NCI-H2171 (cell line): Measurements from ENCODE around the gene EPHB3.

Experiments
- DNase-seq: peaks from one replicate; lab custom pipeline; 2025; lab: John Stamatoyannopoulos, UW

EPHB3 gene

GRCh38 chr3:184543843-184544512 lies 17.6 kb upstream of the EPHB3 start:
- DNase-seq: peak; percentile 67

GRCh38 chr3:184544513-184544861 lies 17.1 kb upstream of the EPHB3 start:
- DNase-seq: no peak

GRCh38 chr3:184545769-184546168 lies 15.8 kb upstream of the EPHB3 start:
- no peak for DNase-seq

DNA sequence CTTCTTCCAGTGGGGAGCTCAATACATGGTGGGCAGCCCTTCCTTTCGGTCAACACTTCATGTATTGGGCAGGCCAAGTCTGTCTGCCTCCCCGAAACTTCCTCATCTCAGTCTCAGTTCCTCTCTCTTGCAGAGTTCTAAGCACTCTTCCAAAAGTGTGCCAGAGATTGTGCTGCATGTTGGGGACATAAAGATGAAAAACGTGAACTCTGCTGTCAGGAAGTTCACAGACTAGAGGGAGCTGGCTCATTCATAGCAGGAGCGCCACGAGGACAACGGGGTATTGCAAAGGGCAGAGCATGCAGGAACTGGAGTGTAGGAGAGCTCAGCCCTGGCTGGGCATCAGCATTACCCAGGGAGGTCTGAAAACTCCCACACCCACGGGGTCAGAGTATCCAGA lies 15.3 kb upstream of the EPHB3 start:
- DNase-seq: no peak

GRCh38 chr3:184549796-184550577 lies 11.6 kb upstream of the EPHB3 start:
- no peak for DNase-seq

DNA sequence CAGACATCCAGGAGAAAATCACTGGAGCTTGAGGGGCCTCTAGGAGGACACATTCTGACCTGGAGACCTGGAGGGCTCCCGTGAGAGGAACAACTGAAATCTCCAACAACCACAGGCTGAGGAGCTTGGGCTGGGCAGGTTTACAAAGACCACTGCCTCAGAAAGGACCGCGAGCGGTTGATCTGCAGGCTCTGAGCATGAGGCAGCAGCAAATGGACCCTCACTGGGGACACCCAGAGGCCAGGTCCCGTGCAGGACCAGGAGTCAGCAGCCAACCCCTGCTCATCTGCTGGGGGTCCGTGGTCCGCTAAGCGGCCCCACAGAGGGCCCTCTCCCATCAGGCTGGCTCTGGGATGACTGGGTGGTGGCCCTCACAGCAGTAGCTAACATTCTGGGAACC lies 10.5 kb upstream of the EPHB3 start:
- no peak for DNase-seq

DNA sequence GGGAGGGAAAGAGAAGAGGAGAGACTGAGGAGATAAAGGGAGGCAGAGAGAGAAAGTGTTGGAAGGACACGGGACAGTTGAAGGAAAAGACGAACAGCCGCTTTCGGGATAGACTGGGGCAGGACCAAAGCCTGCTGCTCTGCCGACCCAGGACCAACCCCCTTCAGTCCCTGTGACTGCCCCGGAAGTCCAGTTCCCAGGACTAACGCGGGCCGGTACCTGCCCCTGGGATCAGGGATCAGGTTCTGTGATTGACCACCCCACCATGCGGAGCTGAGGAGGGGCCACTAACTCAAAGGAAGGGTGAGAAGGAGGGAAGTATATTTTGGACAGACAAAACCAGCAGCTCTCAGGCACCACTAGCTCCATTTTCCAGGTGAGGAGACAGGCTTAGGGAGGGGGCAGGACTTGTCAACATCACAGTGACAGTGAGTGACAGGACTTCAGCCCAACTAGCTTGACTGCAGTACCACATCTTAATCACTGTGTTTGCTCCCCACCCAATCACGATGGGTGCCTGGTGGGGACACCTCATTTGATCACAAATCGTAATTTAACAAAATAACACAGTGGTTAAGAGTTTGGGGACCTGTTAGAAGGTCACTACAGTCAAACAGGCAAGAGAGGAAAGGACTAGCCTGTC lies 9.8 kb upstream of the EPHB3 start:
- no peak for DNase-seq

DNA sequence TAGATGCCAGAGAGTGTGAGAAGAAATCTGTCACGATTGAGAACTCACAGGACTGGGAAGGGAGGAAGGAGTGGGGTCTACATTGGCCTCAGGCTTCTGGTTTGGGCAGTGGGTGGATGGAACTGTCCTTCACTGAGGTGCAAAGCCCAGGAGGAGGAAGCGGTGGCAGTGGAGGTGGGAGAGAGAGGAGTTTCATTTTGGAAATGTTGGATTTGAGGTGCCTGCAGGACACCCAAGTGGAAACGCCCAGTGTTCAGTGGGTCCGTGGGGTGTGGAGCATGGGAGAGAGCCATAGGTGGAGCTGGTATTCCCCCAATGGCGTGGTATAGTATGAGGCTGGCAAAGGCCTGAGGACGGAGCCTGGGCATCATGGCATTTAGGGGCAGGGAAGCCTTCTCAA lies 9.3 kb upstream of the EPHB3 start:
- no peak for DNase-seq

GRCh38 chr3:184552863-184553262 lies 8.7 kb upstream of the EPHB3 start:
- no peak for DNase-seq

GRCh38 chr3:184553385-184553784 lies 8.2 kb upstream of the EPHB3 start:
- DNase-seq: no peak

DNA sequence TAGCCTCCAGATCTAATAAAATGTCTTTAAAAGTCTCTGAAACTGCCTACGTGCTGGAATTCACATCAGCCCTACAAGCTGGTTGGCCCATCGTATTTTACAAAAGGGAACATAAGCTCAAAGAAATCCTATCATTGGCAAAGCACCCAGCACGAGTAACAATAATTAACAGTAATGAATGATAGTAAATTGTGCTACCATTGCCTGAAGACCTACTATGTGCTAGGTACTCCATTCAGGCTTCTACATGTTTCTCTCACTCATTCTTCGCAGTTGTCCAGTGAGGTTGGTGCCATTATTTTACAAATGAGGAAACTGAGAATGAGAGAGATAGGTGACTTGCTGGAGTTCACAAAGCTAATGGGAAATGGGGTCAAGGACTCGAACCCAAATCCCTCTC lies 7.1 kb upstream of the EPHB3 start:
- no peak for DNase-seq

GRCh38 chr3:184556582-184557347 lies 4.8 kb upstream of the EPHB3 start:
- DNase-seq: no peak

GRCh38 chr3:184557348-184557950 lies 4.1 kb upstream of the EPHB3 start:
- DNase-seq: no peak

DNA sequence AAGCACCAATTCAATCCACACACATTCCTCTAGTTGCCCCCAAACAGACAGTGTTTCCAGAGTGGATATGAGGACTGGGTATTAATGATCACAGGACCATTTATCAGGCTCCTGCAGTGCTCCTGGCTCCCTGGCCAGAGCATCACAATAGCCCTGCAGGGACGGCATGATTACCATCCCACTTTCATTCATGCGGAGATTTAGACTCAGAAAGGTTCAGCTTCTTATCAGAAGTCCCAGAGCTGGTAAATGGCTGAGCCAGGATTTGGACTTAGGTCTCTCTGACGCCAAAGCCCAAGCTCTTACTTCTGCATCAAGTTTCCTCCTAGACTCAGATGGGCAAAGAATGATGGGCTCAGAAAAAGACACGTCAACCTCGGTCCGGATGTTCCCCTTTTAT lies 2.9 kb upstream of the EPHB3 start:
- DNase-seq: no peak

DNA sequence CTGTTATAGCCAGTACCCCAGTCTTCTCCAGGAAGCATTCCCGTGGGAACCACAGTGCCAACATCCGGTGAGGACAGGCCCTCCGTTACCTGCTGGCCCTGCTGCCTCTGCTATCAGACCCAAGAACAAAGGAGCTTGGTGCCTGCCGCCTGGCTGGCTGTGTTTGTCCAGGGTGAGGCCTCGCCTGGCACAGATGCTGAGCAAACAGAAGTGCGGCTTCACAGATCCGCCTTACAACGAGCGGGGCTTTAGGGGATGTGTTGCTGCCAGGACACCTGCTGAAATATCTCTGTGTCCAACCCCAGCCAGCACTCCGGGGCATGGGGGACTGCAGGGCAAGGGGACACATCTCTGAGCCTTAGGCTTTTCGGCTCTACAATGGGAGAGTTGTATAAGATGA lies 2.2 kb upstream of the EPHB3 start:
- DNase-seq: no peak

GRCh38 chr3:184560531-184560930 lies 1.1 kb upstream of the EPHB3 start:
- DNase-seq: no peak

DNA sequence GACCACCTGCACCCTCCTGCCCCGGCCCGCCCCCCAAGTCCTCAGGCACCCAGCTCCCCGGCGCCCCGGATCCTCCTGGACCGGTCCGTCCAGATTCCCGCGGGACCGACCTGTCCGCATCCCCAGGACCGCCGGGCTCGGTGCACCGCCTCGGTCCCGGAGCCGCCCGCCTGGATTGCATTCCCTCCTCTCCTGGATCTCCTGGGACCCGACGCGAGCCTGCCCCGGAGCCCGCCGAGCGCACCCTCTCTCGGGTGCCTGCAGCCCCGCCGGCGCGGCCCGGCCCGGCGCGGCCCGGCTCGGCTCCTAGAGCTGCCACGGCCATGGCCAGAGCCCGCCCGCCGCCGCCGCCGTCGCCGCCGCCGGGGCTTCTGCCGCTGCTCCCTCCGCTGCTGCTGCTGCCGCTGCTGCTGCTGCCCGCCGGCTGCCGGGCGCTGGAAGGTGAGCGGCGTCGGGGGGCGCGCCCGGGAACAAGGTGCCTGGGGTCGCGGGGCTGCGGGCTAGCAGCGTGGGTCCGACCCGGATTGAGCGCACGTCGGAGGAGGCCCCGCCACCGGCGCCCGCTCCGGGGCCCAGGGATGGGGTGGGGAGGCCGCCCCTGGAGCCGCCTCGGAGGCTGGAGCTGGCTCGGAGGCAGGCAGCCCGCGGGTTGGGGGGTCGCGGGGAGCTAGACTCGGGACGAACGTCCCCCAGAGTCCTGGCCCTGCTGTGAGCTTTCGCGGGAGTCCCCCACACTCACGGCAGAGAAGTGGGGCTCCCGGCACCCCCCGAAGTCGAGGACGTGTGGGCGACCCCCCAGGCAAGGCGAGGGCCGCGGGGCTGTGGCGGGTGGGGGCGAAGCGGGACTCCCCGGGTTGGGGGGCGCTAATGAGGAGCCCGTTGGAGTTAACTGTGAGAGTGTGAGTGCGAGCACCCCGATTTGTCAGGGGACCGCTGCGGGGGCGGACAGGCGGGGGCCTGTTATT lies 610 bp downstream of the EPHB3 start:
- peak; percentile 34 for DNase-seq

DNA sequence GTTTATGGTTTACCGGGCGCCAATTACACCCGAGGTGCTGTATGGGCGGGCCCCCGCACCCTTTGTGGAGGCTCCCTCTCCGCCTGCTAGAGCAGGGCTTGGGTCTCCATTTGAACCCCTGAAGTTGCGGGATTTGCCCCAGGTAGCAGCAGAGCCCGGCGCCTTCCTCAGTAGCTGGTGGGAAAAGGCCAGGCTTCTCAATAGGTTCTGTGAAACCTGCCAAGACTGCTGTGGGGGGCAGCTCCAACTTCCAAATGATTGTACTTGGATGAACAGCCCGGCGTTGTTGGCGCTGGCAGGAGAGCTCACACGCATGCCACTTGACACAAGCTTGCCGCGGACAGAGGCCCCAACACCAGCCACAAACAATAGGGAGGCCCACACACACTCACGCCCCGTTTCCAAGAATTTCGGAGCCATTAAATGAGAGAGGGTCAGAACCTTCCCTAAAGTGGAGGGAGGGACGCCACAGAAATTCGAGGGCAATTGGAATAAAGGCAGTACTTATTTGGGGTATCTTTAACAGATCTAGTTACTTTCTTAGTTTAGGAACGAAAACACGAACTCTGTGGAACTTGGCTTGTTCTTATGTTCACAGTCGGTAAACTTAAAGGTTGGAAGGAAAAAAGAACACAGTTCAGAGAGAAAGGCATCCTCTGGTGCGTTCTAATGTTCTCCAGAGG lies 1.4 kb downstream of the EPHB3 start:
- no peak for DNase-seq

DNA sequence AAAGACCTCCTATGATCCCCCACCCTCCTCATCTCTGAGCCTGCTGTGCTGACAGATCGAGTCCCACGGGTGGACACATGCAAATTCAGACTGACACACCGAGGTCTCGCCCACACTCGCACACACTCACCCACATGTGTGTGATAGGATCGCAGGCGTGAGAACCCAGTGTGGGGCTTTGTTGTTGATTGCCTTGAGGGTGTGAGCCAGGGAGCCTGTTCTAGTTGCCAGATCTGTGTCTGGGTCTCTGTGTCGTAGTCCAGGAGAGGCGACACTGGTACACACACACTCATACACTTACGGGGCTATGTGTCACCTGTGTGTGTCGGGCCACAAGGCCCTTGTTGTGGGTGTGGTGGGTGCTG lies 2.0 kb downstream of the EPHB3 start:
- no peak for DNase-seq

DNA sequence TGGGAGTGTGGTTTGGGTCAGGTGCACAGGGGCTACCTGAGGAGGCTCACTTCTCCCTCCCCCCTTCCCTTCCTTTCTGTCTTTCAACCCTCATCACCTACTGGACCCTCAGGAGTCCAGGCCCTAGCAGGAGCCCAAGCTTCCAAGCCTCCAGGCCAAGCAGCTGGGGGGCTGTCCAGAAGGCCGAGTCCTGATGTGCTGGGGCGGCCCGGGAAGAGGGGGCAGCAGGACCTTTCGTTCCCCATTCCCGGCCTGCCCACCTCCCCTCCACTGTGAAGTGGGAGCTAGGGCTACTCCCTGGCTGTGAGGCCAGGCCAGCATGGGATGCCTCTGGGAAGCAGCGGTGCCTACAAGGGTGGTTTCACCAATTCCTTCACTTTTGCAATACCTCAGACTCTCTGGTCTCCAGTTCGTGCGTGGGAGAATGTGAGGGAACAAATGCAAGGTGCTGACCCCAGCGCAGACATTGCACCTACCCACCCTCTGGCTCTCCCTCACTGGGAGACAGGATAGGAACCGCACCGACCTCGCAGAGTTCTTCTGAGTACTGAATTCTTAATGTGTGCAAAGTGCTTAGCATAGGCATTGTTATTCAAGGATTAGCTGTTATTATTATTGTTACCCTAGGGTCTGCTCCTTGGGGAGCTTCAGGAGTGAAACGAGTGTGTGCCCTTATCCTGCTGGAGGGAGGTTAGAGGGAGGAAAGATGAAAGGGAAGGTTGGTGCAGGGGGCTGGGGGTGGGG lies 2.5 kb downstream of the EPHB3 start:
- no peak for DNase-seq
